GM18951 (cell line): ENCODE data around the gene CERS6.

Experiments used
- POLR2A ChIP-seq: IDR thresholded peaks from 4 replicates; pipeline ENCODE4 v1.6.1; 2011; ENCODE audit warnings: mild to moderate bottlenecking; ENCODE audit not compliant: insufficient read length, insufficient read depth; ENCODE audit errors: extremely low read depth
- in situ Hi-C: fragments of 300-500 bp; cut with MboI; formaldehyde crosslinking; loops from one replicate; pipeline ENCODE4 v1.12.0; 2022; ENCODE audit warnings: low sequenced_read_pairs, mixed read lengths, inconsistent platforms; ENCODE audit not compliant: unreplicated experiment

The CERS6 gene

DNA sequence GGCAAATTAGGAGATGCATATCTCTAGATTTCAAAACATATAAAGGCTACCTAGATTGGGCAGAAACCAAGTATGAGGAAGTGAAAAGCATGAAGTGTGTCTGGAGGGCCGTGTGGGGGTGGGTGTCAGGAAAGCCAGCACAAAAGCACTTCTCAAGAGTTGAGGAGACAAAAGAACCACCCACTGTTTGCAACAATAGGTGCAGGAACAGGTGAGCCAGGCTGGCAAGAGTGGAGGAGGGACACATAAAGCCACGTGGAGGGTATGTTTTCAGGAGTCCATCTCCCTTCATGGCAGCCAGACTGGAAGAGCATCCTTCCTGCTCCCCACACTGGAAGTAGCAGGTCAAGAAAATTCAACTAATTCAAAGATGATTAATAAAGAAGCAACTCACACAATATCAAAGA is 96.4 kb downstream of the CERS6 start:
- no peak for TF ChIP-seq POLR2A
- in situ Hi-C loops = no loop called here

DNA sequence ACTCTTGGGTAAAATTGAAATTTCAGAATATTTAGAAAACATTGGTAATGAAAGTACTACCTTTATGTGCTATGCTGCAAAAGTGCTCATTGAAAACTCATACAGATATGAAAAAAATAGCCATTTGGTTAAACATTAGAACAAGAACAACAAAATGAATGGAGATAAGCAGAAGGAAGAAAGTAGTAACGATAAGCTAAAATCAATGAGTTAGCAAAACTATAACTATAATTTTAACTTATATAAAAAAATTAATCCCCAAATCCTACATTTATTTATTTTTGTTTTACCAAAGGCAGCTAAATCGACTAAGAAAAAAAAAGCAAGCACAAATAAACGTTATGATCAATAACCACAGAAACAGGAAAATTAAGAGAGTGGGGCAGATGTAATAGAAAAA is 99.2 kb downstream of the CERS6 start:
- TF ChIP-seq POLR2A = no peak

DNA sequence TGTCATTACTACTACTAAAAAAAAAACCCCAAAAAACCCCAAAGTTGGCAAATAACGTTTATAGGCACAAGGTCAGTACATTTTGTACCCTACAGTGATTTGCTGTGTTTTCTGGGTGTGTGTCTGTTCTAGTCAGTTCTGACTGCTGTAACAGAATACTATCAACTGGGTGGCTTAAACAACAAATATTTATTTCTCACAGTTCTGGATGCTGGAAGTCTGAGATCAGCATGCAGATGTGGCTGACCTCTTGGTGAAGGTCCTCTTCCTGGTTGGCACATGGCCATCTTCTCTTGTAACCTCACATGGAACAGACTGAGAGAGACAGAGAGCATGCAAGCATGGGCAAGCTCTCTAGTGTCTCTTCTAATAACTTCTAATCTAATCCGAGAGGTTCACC is 103.1 kb downstream of the CERS6 start:
- TF ChIP-seq POLR2A = no peak
- in situ Hi-C loops = no loop called here

More for the DNA sequence above, 99.2 kb downstream of the CERS6 start:
- in situ Hi-C loops = no loop called here

DNA sequence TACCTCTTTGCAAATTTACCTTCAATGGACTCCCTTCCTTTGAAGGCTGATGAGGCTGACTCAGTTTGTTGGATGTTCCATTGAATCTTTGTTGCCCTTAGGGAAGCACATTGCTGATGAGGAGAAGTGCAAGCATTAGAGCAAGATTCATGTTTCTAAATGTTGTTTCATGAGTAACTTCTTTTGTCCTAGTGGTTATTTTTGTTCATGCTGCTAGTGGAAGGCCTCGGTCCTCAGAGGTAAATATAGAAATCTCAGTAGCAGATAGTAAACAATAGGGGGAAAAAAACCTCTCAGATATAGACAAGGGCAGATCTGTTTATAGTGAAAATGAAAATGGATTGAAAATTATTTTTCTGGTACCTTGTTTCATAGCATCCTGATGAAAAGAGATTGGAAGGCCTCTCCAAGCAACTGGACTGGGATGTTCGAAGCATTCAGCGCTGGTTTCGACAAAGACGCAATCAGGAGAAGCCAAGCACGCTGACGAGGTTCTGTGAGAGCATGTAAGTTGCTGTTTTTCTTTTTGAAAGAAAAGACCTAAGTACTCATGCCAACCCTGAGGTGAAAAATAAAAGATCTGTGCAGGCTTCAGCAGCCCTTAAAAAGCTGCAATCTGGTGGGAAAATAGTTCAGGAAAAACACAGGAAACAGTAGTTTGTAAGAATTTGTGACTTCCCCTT is 104.9 kb downstream of the CERS6 start:
- TF ChIP-seq POLR2A = no peak
- in situ Hi-C loops = no loop called here

DNA sequence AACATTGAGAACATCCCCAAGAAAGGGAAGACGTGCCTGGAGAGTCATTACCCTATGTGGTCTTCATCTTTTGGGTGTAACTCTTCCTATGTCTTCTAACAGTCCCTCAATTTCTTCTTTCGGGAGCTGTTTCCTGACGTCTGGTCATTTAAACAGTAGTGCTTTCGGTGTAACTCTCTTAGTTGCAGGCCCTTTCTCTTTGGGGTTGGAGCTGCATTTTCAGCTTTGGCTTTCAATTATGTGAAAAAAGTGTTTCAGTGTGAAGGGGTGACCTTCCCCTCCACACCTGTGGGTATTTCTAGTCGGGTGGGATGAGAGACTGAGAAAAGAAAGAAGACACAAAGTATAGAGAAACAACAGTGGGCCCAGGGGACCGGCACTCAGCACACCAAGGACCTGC is 105.9 kb downstream of the CERS6 start:
- in situ Hi-C loops = no loop called here
- no peak for TF ChIP-seq POLR2A

DNA sequence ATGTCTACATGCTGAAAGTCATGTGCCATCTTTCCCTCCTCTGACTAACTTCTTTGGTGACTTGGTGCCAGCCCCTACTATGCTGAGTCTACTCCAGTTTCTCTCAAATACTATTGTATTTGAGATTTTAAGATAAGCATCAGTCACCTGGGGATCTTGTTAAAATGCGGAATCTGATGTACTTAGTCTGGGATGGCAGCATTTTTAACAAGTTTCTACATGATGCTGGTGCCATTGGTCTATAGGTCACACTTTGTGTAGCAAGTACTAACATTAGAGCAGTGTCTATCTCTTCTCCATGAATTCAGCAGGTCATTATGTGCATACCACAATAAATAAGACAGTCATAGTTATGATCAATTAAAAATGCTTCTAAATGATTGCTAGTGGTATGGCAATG is 106.9 kb downstream of the CERS6 start:
- in situ Hi-C loops = no loop called here

DNA sequence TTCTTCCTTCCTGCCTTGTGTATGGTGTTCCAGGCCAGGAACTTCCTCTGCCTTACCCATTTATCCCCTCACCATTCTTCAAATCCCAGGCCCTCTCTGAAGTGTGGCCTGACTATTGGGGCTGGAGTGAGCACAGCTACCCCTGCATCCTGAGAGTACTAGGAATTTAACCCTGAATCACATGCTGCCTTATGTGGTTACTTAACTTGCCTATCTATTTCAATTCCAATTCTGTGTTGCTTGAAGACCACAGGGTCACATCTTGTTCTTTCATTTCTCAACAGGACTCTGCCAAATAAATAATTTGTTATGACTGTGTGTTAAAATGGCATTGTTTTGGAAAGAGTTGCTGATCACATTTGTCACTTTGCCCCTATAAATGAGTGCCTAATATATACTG is 108.6 kb downstream of the CERS6 start:
- in situ Hi-C loops = no loop called here
- no peak for TF ChIP-seq POLR2A

More for the DNA sequence above, 106.9 kb downstream of the CERS6 start:
- TF ChIP-seq POLR2A = no peak

DNA sequence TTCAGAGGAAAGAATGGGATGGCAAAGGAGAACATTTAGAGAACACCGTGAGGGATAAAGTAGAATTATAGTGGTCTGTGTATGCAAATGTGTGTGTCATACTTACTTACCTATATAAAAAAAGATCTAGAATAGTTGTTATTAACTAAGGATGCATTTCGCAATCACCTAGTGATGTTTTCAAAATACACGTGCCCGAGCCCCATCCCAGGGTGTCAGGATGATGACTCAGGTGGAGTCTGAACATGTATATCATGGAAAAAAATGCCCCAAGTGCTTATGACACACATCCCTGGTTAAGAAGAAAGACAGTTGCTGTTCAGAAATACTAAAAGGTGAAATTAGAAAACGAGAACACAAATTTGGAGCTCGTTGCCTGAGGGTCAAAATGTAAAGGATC is 109.0 kb downstream of the CERS6 start:
- in situ Hi-C loops = no loop called here
- TF ChIP-seq POLR2A = no peak

DNA sequence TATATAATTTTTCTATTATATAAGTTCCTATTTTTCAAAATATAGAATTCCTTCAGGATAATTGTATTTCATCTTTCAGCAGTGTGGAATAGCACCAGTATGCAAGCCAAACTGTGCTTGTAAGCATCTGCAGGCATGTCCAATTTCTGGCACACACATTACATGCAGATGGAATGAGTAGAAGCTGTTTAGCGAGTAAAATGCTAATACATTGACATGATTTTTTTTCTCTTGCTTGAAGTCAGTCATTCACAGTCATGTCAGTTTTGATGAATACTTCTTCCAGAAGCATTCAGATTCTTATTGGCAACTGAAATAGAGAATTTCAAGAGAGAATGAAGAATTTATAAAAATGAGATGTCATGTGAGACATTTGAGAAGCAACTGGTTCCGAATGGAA is 109.4 kb downstream of the CERS6 start:
- in situ Hi-C loops = no loop called here
- TF ChIP-seq POLR2A = no peak

DNA sequence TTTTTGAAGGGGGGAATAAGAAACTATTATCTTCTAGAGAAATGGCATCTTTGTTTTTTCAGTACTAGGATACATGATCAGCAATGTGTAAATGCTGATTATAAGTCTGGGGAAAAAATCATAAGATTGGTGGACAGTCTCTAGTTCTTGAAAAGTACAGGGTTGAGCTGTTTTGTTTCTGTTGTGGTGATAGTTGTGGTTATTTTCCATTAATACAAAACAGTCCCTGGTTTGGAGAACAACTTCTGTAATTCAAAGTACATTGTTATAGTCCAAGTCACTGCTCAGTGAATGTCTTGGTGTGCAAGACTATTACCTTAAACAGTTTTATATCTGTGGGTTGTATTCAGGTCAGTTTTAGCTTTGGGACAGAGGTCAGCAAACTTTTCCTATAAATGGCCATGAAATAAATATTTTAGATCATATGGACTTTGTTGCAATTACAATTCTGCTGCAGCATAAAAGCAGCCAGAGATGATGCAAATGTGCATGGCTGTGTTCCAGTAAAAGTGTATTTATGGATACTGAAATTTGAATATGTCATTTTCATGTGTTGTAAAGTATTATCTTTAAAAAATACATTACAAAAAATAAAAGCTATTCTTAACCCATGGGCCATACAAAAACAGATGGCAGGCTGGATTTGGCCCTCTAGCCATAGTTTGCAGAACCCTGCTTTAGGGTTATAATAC is 111.0 kb downstream of the CERS6 start:
- in situ Hi-C loops = no loop called here
- no peak for TF ChIP-seq POLR2A

DNA sequence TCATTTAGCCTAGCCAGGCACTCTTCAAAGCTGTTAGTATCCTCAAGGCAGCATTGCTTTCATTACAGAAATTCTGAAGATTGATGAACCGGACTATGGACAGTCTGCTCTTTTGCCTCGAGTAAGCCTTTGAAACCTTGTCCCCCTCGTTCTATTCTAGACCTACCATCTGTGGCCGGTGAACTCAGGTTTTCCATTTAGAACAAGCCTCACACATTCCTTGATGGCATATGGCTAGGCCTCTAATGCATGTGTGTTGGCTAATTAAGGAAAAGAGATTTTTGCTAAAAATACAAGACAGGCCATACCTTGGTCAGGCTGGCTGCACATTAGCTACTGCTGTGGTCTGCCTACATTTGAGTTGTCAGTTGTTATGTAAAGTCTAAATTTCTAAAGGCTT is 111.8 kb downstream of the CERS6 start:
- in situ Hi-C loops = no loop called here
- TF ChIP-seq POLR2A = no peak

DNA sequence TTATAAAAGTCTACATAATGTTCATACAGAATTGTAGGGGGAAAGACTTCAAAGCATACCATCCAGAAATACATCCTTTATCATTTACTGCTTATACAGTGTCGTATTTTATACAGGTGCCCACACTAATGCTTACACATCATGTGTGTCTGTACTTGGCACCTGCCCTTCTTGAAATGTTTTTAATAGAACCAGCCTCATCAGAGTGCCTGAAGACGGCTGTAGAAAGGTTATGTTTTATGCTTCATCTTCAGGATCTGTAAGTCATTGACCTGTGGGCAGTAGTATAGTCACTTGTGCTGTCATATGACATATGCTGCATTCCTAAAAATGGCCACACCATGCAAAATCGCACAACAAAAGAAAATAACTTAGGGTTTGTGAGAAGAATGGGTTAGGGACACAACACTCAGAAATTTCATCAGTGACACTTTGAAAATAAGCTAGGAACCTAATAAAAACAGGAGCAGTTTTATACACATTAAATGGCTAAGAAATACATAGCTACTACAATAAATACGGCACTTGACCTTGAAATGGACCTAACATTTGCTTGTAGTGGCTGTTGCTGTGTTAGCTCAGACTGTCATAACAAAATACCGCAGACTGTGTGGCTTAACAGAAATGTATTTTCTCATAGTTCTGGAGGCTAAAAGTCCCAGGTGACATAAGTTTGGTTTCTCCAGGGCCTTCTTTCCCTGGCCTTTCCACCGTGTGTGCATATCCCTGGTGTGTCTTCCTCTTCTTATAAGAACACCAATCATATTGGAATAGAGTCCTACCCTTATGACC is 112.6 kb downstream of the CERS6 start:
- in situ Hi-C loops = no loop called here
- no peak for TF ChIP-seq POLR2A

DNA sequence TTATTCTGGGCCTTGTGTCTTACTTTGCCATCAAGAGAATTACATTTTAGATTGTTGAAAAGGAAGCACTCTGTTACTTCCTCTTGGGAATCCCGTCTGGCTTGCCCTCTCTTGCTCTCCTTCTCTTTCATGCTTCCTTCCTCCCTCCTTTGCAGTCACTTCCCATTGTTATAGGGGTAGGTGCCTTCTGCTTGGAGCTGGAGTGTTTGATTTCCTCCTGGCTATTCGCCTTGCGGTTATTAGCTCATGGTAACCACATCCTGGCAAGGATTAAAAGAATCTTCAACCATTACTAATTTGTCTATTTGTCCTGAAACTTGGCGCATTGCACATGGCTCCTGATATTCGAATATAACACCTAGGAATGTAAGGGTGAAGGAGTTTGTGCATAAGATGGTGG is 115.0 kb downstream of the CERS6 start:
- TF ChIP-seq POLR2A = no peak
- in situ Hi-C loops = no loop called here
